Measurements from ENCODE around the gene ZNF665. TPM values are rescaled to one million over a fixed set of nuclear protein-coding genes. Genes with fewer than 3 reads are reported as not detected.

Gene ZNF665
- total RNA-seq, 1 experiment from 2014 or later: not detected

GRCh38 chr19:53160350-53160749 lies 32.8 kb downstream of the ZNF665 start:
- no peak for TF ChIP-seq CTCF (IDR thresholded peaks at IDR 0.05; ENCODE audit: unreplicated experiment)
- Mint-ChIP-seq H3K36me3 (ENCODE audit: insufficient read depth, unreplicated experiment) (no peaks in the 10 kb centered on the region), H3K4me3 (ENCODE audit: low read depth, unreplicated experiment) (no peak overlapping the region), H3K27me3 (ENCODE audit: unreplicated experiment) (no peaks in the 10 kb centered on the region), H3K9me3 (ENCODE audit: low read depth, unreplicated experiment) (peaks cover 19% of the 10 kb centered on the region), H3K4me1 (ENCODE audit: low read depth, unreplicated experiment) (no peaks in the 10 kb centered on the region), H3K27ac (ENCODE audit: unreplicated experiment) (no peak overlapping the region)
- no TSS peak for BruUV-seq (replicated peaks)
- intact Hi-C loops (cut with micrococcal nuclease; ENCODE audit: unreplicated experiment): no loop called here
- DNase-seq: no peak
- CTCF ChIA-PET: no interaction called here

GRCh38 chr19:53158119-53158656 lies 35.0 kb downstream of the ZNF665 start:
- Mint-ChIP-seq H3K27me3 (ENCODE audit: unreplicated experiment) (no peaks in the 10 kb centered on the region), H3K9me3 (ENCODE audit: low read depth, unreplicated experiment) (peaks cover 27% of the 10 kb centered on the region), H3K36me3 (ENCODE audit: insufficient read depth, unreplicated experiment) (no peaks in the 10 kb centered on the region), H3K4me1 (ENCODE audit: low read depth, unreplicated experiment) (no peaks in the 10 kb centered on the region), H3K4me3 (ENCODE audit: low read depth, unreplicated experiment) (no peak overlapping the region), H3K27ac (ENCODE audit: unreplicated experiment) (no peak overlapping the region)
- no peak for TF ChIP-seq CTCF (IDR thresholded peaks at IDR 0.05; ENCODE audit: unreplicated experiment)
- no TSS peak for BruUV-seq (replicated peaks)
- no peak for DNase-seq
- CTCF ChIA-PET: interaction anchor here (0.7 kb wide), 1 partner anchor 285 kb away, joined by 5 read pairs; no protein-coding TSS in a partner anchor
- intact Hi-C loops (cut with micrococcal nuclease; ENCODE audit: unreplicated experiment): no loop called here

- CTCF ChIA-PET: no interaction called here
- Mint-ChIP-seq H3K27ac (ENCODE audit: unreplicated experiment) (no peak overlapping the region), H3K9me3 (ENCODE audit: low read depth, unreplicated experiment) (peaks cover 27% of the 10 kb centered on the region), H3K4me3 (ENCODE audit: low read depth, unreplicated experiment) (no peak overlapping the region), H3K27me3 (ENCODE audit: unreplicated experiment) (no peaks in the 10 kb centered on the region), H3K36me3 (ENCODE audit: insufficient read depth, unreplicated experiment) (no peaks in the 10 kb centered on the region), H3K4me1 (ENCODE audit: low read depth, unreplicated experiment) (no peaks in the 10 kb centered on the region)
- no TSS peak for BruUV-seq (replicated peaks)
- DNase-seq: no peak
- TF ChIP-seq CTCF (IDR thresholded peaks at IDR 0.05; ENCODE audit: unreplicated experiment): no peak
- intact Hi-C loops (cut with micrococcal nuclease; ENCODE audit: unreplicated experiment): no loop called here
Observed at GRCh38 chr19:53157626-53158025, 35.5 kb downstream of the ZNF665 start.

- intact Hi-C loops (cut with micrococcal nuclease; ENCODE audit: unreplicated experiment): no loop called here
- Mint-ChIP-seq H3K4me1 (ENCODE audit: low read depth, unreplicated experiment) (no peaks in the 10 kb centered on the region), H3K4me3 (ENCODE audit: low read depth, unreplicated experiment) (no peak overlapping the region), H3K36me3 (ENCODE audit: insufficient read depth, unreplicated experiment) (no peaks in the 10 kb centered on the region), H3K9me3 (ENCODE audit: low read depth, unreplicated experiment) (peaks cover 27% of the 10 kb centered on the region), H3K27ac (ENCODE audit: unreplicated experiment) (no peak overlapping the region), H3K27me3 (ENCODE audit: unreplicated experiment) (no peaks in the 10 kb centered on the region)
- DNase-seq: no peak
- no TSS peak for BruUV-seq (replicated peaks)
- TF ChIP-seq CTCF (IDR thresholded peaks at IDR 0.05; ENCODE audit: unreplicated experiment): no peak
- CTCF ChIA-PET: no interaction called here
Observed at GRCh38 chr19:53156850-53157249, 36.3 kb downstream of the ZNF665 start.

Measured in Calu3 (cell line).